GM12873 (cell line): ENCODE measurements around the gene SERPINB11.

Experiments used
- TF ChIP-seq, protein P1 (sequence below): IDR thresholded peaks from 2 replicates; pipeline ENCODE4 v1.5.1; 2012; ENCODE audit warnings: low read depth, mild to moderate bottlenecking, moderate library complexity, low read length, control low read depth; ENCODE audit not compliant: insufficient read depth; ENCODE audit errors: missing control alignments

The SERPINB11 gene

DNA sequence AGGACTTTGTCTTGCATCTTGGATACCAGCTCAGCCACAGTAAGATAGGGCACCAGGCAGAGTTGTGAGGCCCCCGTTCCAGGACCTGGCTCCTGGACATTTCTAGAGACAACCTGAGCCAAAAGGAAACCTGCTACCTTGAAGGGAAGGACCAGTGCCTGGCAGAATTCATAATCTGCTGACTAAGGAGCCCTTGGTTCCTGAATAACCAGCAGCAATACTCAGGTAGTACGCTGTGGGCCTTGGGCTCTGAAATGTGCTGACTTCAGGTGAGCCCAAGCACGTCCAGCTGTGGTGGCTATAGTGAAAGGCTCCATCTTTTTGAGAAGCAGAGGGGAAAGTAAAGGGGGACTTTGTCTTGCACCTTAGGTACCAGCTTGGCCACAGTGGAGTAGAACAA, 28.5 kb downstream of the SERPINB11 start:
- TF ChIP-seq, protein P1, sequence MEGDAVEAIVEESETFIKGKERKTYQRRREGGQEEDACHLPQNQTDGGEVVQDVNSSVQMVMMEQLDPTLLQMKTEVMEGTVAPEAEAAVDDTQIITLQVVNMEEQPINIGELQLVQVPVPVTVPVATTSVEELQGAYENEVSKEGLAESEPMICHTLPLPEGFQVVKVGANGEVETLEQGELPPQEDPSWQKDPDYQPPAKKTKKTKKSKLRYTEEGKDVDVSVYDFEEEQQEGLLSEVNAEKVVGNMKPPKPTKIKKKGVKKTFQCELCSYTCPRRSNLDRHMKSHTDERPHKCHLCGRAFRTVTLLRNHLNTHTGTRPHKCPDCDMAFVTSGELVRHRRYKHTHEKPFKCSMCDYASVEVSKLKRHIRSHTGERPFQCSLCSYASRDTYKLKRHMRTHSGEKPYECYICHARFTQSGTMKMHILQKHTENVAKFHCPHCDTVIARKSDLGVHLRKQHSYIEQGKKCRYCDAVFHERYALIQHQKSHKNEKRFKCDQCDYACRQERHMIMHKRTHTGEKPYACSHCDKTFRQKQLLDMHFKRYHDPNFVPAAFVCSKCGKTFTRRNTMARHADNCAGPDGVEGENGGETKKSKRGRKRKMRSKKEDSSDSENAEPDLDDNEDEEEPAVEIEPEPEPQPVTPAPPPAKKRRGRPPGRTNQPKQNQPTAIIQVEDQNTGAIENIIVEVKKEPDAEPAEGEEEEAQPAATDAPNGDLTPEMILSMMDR: no peak

DNA sequence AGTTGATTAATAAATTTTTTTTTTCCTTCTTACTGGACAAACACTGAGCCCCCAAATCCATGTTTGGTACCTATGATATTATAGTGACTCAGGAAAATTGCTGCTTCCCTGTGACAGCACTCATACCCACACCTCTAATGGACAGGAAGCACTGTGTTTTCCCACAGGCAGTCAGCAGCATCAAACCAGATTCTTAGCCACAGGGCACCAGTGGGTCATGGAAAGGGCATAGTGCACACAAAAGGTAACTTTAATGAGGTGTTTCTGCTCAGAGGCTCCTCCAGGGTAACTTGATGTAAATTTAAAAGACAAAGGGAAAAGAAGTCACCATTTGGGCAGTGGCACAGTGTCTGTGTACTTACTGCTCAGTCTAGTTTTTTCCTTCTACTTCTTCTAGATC, 34.1 kb downstream of the SERPINB11 start:
- TF ChIP-seq, protein P1: no peak

DNA sequence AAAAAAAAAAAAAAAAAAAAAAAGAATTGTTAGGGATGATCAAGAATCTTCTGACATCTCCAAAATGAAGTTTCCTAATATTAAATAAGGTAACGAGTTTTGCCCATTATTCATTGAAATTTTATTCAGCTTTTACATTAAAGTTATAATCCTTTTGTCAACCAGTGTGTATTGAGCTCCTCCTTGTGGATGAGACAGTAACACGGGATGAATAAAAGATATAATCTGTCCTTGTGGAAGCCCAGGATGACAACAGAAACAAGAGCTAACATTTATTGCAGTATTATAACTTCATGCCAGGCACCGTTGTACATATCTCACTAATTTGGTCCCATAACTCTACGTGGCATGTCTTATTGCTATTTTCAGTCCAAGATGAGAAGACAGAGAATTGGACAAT, 39.0 kb downstream of the SERPINB11 start:
- TF ChIP-seq, protein P1: no peak

DNA sequence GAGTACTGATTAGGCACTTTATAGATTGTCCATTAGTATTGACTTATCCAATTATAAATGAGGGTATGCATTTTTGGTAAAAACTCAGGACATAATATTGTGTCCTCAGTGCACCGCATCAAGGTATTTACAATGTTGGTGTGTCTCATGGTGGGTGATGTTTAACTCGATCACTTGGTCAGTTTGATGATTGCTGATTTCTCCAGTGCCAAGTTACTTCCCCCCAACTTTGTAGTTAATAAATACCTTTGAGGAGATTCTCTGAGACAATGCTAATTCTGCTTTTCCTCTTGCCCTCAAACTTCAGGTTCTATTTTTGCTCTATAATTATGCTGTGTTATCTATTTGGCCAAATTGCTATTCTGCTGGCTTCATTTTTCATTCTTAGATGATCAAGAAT, 44.2 kb downstream of the SERPINB11 start:
- TF ChIP-seq, protein P1: no peak

DNA sequence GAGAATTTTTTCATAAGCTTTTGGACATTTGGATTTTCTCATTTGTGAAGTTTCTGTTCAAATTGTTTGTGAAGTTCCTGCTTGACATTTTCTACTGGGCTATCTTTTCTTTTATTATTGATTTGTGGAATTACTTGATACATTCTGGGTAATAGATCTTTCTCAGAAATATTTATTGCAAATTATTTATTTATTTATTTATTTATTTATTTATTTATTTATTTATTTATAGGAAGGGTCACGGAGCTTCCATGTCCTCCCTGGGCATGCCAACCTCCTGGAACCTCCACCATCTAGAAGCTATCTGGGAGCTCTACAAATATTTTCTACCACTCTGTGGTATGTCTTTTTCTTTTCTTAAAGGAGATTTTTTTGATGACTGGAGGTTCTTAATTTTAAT, 46.7 kb downstream of the SERPINB11 start:
- TF ChIP-seq, protein P1: no peak

DNA sequence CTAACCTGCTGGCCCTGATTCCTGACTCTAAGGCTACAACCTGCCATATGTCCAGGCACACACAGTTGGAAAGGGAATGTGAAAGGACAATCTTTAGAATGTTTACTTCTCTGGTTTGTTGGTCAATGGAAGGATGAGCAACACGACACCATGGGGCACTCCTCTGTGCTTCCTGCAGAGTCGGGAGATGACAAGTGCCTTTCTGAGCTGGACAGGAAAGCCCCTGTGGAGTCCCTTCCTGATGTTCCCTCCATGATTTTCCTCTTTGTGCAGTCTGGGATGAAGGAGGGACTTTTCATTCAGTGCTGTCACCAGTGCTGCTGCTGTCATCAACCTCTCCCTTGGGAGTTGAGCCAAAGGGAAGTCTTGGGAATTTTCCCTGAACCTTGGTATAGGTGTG, 49.9 kb downstream of the SERPINB11 start:
- TF ChIP-seq, protein P1: no peak

DNA sequence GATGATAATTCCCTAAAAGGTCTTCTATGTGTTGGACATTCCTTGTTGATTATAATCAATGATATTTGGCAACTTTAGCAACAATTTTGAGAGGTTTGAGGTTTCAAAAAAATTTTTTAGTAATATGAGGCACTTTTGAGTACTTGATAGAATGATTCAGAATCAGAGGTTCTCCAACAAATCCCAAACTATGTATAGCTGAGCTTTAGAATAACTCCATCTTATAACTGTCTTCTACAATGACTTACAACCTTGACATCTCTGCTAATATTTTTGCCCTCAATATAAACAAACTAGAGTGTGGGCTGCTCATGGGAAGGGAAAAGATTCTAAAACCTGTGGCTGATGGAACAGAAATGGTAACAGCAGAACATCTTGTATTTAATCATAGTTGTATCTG, 50.9 kb downstream of the SERPINB11 start:
- TF ChIP-seq, protein P1: no peak
